ENCODE measurements around the gene GOLGA7B.
A peak's percentile ranks its signal among the peaks of the same experiment; 100 is the strongest.

GOLGA7B gene

DNA sequence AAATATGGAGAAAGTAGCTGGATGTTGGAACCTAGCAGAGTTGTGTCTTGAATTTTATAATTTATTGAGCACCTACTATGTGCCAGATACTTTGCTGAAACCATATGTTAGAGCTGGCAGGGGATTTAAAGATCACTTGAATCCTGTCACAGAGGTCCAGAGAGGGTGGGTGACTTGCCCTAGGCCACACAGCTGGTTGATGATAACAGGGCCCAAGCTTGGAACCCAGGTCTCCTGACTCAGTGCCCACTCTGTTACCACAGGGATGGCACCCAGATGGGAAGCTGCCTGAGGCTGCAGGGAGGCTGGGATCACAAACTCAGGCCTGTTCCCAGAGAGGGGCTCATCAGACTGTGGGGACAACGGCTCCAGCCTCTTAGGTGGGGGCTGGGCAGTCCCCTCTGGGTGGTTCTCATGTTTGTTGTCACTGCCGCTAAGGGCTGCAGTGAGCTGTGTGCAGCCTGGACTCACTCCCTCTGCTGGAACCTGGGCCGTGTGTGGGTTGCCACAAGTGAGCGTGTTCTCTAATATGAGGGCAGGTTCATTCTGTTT, 18.6 kb downstream of the GOLGA7B start:
- H3K27ac Mint-ChIP-seq: no peak overlapping the region
- peaks cover 2% of the 10 kb centered on the region for H3K36me3 Mint-ChIP-seq (ENCODE audit: low read depth)

DNA sequence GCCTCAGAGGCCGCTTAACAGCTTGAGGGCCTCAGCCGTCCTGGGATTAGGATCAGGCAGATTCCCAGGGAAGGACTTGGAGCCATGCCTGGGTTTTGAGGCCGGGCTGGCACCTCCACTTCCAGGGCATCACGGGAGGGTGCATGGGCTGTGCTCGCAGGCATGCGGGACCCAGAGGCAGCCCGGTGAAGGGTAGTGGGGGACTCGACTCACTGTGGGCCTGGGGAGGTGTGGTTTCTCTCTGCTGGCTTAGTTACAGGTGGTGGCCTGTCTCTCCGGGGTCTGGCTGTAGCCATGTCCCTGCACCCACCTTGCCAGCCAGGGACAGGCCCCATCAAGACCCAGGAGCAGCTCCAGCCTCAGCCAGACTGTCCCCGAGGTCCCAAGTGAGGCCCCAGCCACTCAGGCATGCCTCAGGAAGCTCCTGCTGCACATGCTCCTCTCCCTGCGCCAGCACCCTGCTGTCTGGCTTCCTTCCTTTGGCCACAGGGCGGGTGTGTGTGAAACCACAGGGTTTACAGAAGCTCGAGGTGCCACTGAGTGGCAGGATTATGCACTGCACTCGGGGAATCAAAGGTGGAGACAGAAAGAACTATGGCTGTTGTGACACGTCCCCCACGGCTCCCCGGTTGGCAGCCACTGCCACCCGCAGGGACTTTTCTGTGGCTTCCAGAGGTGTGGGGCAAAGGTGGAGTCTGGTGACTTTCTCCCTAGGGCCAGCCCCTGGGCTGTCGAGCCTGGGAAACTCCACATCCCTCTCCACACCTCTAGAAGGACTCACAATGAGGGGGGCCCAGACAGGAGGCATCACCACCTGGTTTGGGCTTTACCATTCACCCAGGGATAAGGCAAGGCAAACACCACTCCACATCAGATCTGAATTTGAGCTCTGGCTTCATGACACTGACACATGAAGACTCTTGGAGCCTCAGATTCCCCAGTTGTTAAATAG, 19.7 kb downstream of the GOLGA7B start:
- peaks cover 11% of the 10 kb centered on the region for H3K4me1 Mint-ChIP-seq (ENCODE audit: low read depth)
- H3K27me3 Mint-ChIP-seq (ENCODE audit: low read depth): no peaks in the 10 kb centered on the region
- H3K4me3 Mint-ChIP-seq: peak overlapping the region; percentile 9
- peak overlapping the region; percentile 18 for H3K27ac Mint-ChIP-seq
- H3K9me3 Mint-ChIP-seq: no peaks in the 10 kb centered on the region
- H3K36me3 Mint-ChIP-seq (ENCODE audit: low read depth): peaks cover 2% of the 10 kb centered on the region

More for the DNA sequence above, 18.6 kb downstream of the GOLGA7B start:
- no peaks in the 10 kb centered on the region for H3K9me3 Mint-ChIP-seq
- no peak overlapping the region for H3K4me3 Mint-ChIP-seq
- H3K4me1 Mint-ChIP-seq (ENCODE audit: low read depth): peaks cover 11% of the 10 kb centered on the region
- no peaks in the 10 kb centered on the region for H3K27me3 Mint-ChIP-seq (ENCODE audit: low read depth)

DNA sequence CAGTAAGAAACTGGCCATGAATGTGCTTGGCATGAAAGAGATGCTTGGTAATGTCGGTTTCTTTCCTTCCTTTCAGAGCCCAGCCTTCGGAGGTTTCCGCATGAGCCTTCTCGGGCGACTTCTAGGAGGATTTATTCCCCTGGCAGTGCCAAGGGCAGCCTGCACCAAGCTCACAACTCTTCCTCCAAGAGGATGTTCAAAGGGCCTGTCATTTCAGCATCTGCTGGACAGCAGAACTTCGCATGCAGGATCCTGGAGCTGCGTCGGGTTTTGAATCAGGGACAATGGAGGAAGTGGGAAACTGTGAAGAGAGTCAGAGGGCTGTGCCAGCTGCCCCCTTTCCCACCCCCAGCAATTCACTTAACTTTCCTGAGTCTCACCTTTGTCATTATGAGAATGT, 21.3 kb downstream of the GOLGA7B start:
- no peak overlapping the region for H3K27ac Mint-ChIP-seq
- no peak overlapping the region for H3K4me3 Mint-ChIP-seq
- peaks cover 11% of the 10 kb centered on the region for H3K4me1 Mint-ChIP-seq (ENCODE audit: low read depth)
- no peaks in the 10 kb centered on the region for H3K36me3 Mint-ChIP-seq (ENCODE audit: low read depth)
- H3K27me3 Mint-ChIP-seq (ENCODE audit: low read depth): peaks cover 9% of the 10 kb centered on the region
- no peaks in the 10 kb centered on the region for H3K9me3 Mint-ChIP-seq

DNA sequence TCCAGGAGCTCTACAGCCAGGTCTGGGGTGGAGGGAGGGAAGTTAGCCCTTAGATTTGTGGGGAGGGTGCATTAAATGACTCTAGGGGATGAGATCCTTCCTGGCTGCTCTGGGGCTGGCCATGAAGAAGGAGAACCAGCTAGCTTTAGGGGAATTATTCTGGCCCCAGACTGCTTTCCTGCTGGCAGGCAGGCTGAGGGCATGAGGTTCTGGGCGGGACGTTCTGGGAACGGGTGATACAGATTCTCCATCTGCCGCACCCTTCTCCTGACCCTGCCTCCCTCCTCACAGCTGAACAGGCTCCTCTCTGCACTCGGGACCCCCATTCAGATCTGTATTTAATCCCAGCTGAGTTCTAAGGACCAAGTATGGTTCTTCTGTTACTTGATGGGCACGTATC, 23.9 kb downstream of the GOLGA7B start:
- Mint-ChIP-seq H3K36me3 (ENCODE audit: low read depth) (no peaks in the 10 kb centered on the region), H3K9me3 (no peaks in the 10 kb centered on the region), H3K27me3 (ENCODE audit: low read depth) (peaks cover 11% of the 10 kb centered on the region), H3K27ac (no peak overlapping the region), H3K4me3 (no peak overlapping the region), H3K4me1 (ENCODE audit: low read depth) (peaks cover 11% of the 10 kb centered on the region)

DNA sequence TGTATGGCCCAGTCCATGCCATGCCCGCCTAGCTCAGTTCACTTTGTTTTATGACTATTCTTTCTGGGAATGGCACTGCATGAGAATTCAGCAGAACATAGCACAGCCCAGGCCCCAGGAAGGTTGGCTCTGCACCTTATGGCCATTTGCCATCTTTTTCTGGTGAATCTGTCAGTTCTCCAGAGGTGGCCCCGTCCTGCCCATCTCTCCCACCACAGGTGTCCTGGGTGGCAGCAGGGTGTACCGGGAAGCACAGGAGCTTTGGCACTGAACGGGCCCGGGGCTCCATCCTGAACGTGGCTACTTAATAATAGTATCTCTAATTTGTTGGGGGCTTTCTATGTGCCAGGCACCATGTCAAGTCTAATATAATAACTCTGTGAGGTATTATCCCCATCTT, 24.7 kb downstream of the GOLGA7B start:
- Mint-ChIP-seq H3K9me3 (no peaks in the 10 kb centered on the region), H3K36me3 (ENCODE audit: low read depth) (no peaks in the 10 kb centered on the region), H3K27ac (no peak overlapping the region), H3K4me3 (no peak overlapping the region), H3K4me1 (ENCODE audit: low read depth) (peaks cover 5% of the 10 kb centered on the region), H3K27me3 (ENCODE audit: low read depth) (peaks cover 11% of the 10 kb centered on the region)

DNA sequence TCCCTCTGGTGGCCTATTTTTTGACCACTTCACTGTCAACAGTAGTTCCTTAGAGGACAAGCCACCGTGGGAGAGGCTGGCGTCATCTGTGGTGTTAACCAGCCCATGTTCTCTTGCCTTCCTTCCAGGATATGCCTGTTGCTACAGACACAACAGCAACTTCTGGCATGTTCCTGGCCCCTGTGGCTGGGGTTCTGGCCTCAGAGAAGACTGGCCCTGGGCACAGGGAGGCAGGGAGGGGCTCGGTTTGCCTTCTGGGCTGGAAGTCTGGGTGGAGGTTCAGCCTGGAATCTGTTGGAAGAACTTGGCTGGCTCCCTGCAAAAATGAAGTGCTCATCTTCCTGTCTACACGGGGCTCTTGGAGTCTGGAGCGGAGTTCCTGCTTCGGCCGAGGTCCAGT, 25.7 kb downstream of the GOLGA7B start:
- Mint-ChIP-seq H3K27ac (no peak overlapping the region), H3K4me1 (ENCODE audit: low read depth) (no peaks in the 10 kb centered on the region), H3K36me3 (ENCODE audit: low read depth) (no peaks in the 10 kb centered on the region), H3K27me3 (ENCODE audit: low read depth) (peaks cover 11% of the 10 kb centered on the region), H3K4me3 (no peak overlapping the region), H3K9me3 (no peaks in the 10 kb centered on the region)

DNA sequence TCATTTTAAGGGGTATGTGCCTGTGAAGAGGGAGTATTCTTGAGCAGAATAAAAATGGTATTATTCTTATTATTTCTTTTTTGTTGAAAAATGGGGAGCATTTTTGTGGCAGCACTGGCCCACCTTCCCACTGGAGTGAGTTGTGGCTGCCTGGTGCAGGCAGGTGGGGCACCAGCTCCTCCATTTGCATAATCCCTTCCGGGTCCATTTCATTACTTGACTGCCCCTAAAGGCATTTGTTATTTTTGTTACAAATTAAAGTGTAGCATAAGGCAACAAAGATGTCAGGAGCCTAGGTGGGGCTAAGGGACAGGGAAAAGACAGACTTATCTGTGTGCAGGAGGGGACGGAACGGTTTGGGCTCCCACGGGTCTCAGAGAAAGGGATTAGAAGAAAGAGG, 26.8 kb downstream of the GOLGA7B start:
- Mint-ChIP-seq H3K4me3 (no peak overlapping the region), H3K9me3 (no peaks in the 10 kb centered on the region), H3K4me1 (ENCODE audit: low read depth) (no peaks in the 10 kb centered on the region), H3K27me3 (ENCODE audit: low read depth) (peaks cover 11% of the 10 kb centered on the region), H3K36me3 (ENCODE audit: low read depth) (no peaks in the 10 kb centered on the region), H3K27ac (no peak overlapping the region)

DNA sequence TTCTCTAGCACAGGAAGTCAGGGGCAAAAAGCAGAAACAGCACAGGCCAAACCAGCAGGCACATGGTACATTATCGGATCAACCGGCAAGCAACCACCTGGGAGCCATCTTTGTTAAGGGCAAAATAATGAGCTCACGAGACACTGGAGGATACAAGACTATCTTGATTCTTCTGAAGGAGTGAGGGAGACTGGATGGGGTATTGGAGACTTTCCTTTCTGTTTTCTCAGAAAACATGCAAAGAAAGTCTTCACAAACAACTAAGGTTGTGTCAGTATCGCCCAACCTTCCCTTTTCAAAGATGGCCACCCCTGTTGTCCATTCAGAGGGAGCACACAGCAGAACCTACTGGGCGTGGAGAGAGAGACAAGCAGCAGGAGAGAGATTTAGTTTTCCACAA, 29.6 kb downstream of the GOLGA7B start:
- Mint-ChIP-seq H3K9me3 (no peaks in the 10 kb centered on the region), H3K27me3 (ENCODE audit: low read depth) (peaks cover 11% of the 10 kb centered on the region), H3K27ac (no peak overlapping the region), H3K4me1 (ENCODE audit: low read depth) (no peaks in the 10 kb centered on the region), H3K36me3 (ENCODE audit: low read depth) (no peaks in the 10 kb centered on the region), H3K4me3 (no peak overlapping the region)

DNA sequence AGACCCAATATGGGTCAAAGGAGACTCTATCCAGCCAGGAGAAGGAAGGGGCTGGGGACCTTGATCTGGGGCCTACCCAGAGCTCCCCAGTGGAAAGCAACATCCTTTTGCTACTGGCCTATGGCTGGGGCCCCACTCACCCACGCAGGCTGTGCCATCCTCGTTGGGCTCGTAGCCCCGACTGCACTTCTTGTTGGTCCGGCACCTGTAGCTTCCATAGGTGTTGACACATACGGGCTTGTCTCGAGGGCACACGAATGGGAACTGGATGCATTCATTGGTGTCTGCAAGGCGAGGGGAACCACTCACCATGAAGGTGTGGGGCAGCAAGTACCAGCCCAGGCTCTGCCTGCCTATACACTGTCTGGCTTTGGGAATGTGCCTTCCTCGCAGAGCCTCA, 30.5 kb downstream of the GOLGA7B start:
- H3K4me3 Mint-ChIP-seq: no peak overlapping the region
- H3K27me3 Mint-ChIP-seq (ENCODE audit: low read depth): peaks cover 6% of the 10 kb centered on the region
- H3K9me3 Mint-ChIP-seq: no peaks in the 10 kb centered on the region
- no peak overlapping the region for H3K27ac Mint-ChIP-seq
- H3K4me1 Mint-ChIP-seq (ENCODE audit: low read depth): no peaks in the 10 kb centered on the region
- no peaks in the 10 kb centered on the region for H3K36me3 Mint-ChIP-seq (ENCODE audit: low read depth)

DNA sequence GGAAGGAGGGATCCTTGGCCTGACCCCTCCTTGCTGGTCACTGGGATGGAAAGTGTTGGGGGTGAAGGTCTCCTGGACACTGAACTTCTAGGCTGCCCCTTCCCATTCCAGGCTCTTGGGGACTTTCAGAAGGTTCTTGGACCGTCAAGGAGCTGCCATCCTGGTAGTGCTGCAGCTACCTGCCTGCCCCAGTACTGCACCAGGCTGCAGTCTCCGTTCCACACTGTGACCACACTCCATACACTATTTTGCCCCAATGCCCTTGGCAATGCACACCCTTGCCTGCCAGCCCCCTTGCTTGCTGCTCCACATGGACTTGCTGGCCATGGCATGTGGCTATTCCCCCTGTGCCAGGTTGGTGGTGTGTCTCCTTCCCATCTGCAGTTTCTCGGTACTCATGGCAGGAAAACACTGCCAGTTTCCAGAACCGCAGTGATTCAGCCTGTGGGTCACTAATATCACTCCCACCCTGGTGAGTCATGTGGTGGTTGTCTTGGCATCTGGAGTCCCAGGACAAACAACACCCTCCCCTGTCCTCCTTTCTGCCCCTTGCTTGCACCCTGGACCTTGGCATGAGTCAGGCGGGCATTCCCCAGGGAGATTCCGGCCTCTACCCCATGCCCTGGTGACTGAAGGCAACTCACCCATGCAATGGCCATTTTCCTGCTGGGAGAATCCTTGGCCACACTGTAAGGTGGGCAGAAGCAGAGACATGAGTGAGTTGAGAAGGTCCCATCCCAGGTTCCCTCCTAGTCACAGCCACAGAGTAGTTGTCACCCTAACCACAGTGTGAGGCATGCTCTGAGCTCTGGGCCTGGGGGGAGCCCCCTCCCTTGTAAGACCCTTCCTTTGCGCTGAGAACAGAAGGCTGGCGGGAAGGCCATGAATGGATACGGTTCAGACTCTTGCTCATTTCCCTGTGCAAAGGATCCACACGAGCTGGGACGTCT, 32.8 kb downstream of the GOLGA7B start:
- no peaks in the 10 kb centered on the region for H3K9me3 Mint-ChIP-seq
- no peak overlapping the region for H3K27ac Mint-ChIP-seq
- no peaks in the 10 kb centered on the region for H3K4me1 Mint-ChIP-seq (ENCODE audit: low read depth)
- H3K36me3 Mint-ChIP-seq (ENCODE audit: low read depth): no peaks in the 10 kb centered on the region
- H3K27me3 Mint-ChIP-seq (ENCODE audit: low read depth): no peaks in the 10 kb centered on the region
- H3K4me3 Mint-ChIP-seq: no peak overlapping the region

DNA sequence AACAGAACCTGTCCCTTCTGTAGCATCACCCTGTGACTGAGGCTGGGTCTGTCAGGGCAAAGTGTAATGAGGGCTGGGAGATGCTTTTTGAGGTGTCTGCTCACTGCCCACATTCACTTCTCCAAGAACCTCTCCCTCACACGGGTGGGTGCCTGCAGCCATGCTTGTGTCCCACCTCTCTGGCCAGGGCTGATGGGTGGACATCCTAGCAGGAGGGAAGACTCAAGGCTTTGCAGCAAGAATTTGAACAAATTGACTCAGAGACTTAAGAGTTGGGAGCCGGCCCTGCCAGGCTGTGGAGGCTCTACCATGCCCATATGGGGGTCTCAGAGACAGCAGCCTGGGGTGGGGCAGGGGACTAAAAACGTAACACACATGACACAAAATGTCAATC, 33.4 kb downstream of the GOLGA7B start:
- Mint-ChIP-seq H3K36me3 (ENCODE audit: low read depth) (no peaks in the 10 kb centered on the region), H3K27ac (no peak overlapping the region), H3K4me1 (ENCODE audit: low read depth) (no peaks in the 10 kb centered on the region), H3K4me3 (no peak overlapping the region), H3K27me3 (ENCODE audit: low read depth) (no peaks in the 10 kb centered on the region), H3K9me3 (no peaks in the 10 kb centered on the region)

DNA sequence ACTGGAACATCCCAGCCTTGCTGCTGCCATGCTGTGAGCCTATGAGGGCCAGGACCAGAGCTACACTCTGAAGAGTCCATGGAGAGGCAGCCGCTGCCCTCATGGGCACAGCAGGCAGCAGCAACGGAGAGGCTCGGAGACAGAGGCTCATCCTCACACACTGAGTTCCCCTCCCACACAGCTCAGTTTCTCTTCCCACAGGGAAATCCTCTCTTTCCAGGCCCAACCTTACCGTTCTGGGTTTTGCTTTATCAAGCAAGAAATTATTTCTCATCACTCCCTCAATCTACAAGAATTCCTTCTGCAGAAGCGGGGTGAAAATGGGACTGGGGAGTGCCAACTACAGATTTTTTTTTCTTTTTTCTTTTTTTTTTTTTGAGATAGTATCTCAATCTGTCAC, 36.6 kb downstream of the GOLGA7B start:
- Mint-ChIP-seq H3K9me3 (no peaks in the 10 kb centered on the region), H3K36me3 (ENCODE audit: low read depth) (no peaks in the 10 kb centered on the region), H3K27me3 (ENCODE audit: low read depth) (no peaks in the 10 kb centered on the region), H3K27ac (no peak overlapping the region), H3K4me3 (no peak overlapping the region), H3K4me1 (ENCODE audit: low read depth) (no peaks in the 10 kb centered on the region)

DNA sequence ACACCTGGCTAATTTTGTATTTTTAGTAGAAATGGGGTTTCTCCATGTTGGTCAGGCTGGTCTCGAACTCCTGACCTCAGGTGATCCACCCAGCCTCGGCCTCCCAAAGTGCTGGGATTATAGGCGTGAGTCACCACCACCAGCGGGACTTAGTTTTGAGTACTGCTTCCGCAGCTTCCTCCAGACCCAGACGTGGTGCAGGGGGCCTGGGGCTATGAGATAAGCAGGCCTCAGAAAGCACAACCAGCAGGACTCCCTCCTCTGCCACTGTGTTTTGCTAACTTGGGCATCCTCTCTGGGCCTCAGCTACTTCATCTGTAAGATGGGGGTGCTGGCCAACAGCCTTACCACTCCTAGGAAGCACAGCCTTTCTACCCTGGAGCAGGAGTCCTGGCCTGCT, 37.8 kb downstream of the GOLGA7B start:
- H3K9me3 Mint-ChIP-seq: no peaks in the 10 kb centered on the region
- H3K27ac Mint-ChIP-seq: no peak overlapping the region
- no peaks in the 10 kb centered on the region for H3K27me3 Mint-ChIP-seq (ENCODE audit: low read depth)
- H3K4me1 Mint-ChIP-seq (ENCODE audit: low read depth): no peaks in the 10 kb centered on the region
- H3K36me3 Mint-ChIP-seq (ENCODE audit: low read depth): no peaks in the 10 kb centered on the region
- H3K4me3 Mint-ChIP-seq: no peak overlapping the region

DNA sequence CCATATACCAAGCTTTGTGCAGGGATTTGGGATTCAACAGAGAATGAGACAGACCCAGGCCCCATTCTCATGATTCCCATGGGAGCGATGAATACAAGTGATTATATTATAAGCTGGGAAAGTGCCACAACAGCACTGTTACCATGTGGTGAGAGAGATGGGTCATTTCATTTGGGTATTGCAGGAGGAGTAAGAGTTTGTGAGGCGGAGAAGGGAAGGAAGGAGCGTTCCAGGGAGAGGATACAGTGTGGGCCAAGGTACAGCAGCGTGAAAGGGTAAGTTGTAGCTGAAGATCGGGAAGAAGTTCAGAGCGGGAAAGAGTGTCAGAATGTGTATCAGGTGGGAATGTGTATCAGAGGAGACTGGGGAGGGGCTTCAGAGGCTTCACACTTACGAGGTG, 38.5 kb downstream of the GOLGA7B start:
- Mint-ChIP-seq H3K27me3 (ENCODE audit: low read depth) (no peaks in the 10 kb centered on the region), H3K27ac (no peak overlapping the region), H3K9me3 (no peaks in the 10 kb centered on the region), H3K4me3 (no peak overlapping the region), H3K36me3 (ENCODE audit: low read depth) (no peaks in the 10 kb centered on the region), H3K4me1 (ENCODE audit: low read depth) (no peaks in the 10 kb centered on the region)
